ENCODE measurements around the gene DHX9.

DHX9 gene

GRCh38 chr1:182839209-182840066, at the start of gene DHX9:
TSS of gene DHX9 (plus strand) at chr1:182839347. CDS start at chr1:182842567, 3,220 bp downstream.
- peak; percentile 97 for DNase-seq (ENCODE audit: low read depth, low spot score)

- DNase-seq (ENCODE audit: low read depth, low spot score), result no peak
Observed at GRCh38 chr1:182791281-182792179, 47.6 kb upstream of the DHX9 start.

GRCh38 chr1:182794091-182794490, 45.1 kb upstream of the DHX9 start:
- DNase-seq (ENCODE audit: low read depth, low spot score), result no peak

GRCh38 chr1:182794676-182795201, 44.4 kb upstream of the DHX9 start:
- DNase-seq (ENCODE audit: low read depth, low spot score), result no peak

- DNase-seq (ENCODE audit: low read depth, low spot score), result no peak
Observed at GRCh38 chr1:182795563-182796228, 43.5 kb upstream of the DHX9 start.

GRCh38 chr1:182802006-182802803, 36.9 kb upstream of the DHX9 start:
- DNase-seq (ENCODE audit: low read depth, low spot score), result peak; percentile 14

GRCh38 chr1:182803846-182804245, 35.3 kb upstream of the DHX9 start:
- DNase-seq (ENCODE audit: low read depth, low spot score), result no peak

- DNase-seq (ENCODE audit: low read depth, low spot score), result no peak
Observed at GRCh38 chr1:182806015-182806678, 33.0 kb upstream of the DHX9 start.

GRCh38 chr1:182807907-182808306, 31.2 kb upstream of the DHX9 start:
- DNase-seq (ENCODE audit: low read depth, low spot score), result no peak

- DNase-seq (ENCODE audit: low read depth, low spot score), result no peak
Observed at GRCh38 chr1:182809414-182809957, 29.7 kb upstream of the DHX9 start.

GRCh38 chr1:182811975-182812722, 27.0 kb upstream of the DHX9 start:
- DNase-seq (ENCODE audit: low read depth, low spot score), result no peak

GRCh38 chr1:182816863-182817262, 22.3 kb upstream of the DHX9 start:
- DNase-seq (ENCODE audit: low read depth, low spot score), result no peak

- no peak for DNase-seq (ENCODE audit: low read depth, low spot score)
Observed at GRCh38 chr1:182817802-182818201, 21.3 kb upstream of the DHX9 start.

- no peak for DNase-seq (ENCODE audit: low read depth, low spot score)
Observed at GRCh38 chr1:182823220-182823619, 15.9 kb upstream of the DHX9 start.

GRCh38 chr1:182826892-182827291, 12.3 kb upstream of the DHX9 start:
- DNase-seq (ENCODE audit: low read depth, low spot score), result no peak

- no peak for DNase-seq (ENCODE audit: low read depth, low spot score)
Observed at GRCh38 chr1:182829285-182829932, 9.7 kb upstream of the DHX9 start.

GRCh38 chr1:182833271-182833670, 5.9 kb upstream of the DHX9 start:
- DNase-seq (ENCODE audit: low read depth, low spot score), result peak; percentile 37

GRCh38 chr1:182834326-182834725, 4.8 kb upstream of the DHX9 start:
- no peak for DNase-seq (ENCODE audit: low read depth, low spot score)

- no peak for DNase-seq (ENCODE audit: low read depth, low spot score)
Observed at GRCh38 chr1:182835806-182836205, 3.3 kb upstream of the DHX9 start.

All from astrocyte of the hippocampus (primary cell).